ENCODE measurements around the gene TEAD1.

The TEAD1 gene

GRCh38 chr11:12827369-12827768 is 153.1 kb downstream of the TEAD1 start:
- DNase-seq = no peak
- no peaks in the 10 kb centered on the region for H3K27me3 ChIP-seq
- H3K4me1 ChIP-seq = peaks cover 17% of the 10 kb centered on the region
- no peak overlapping the region for H3K4me3 ChIP-seq (ENCODE audit: low read depth, low read length)
- no peaks in the 10 kb centered on the region for H3K36me3 ChIP-seq
- no peak for TF ChIP-seq CTCF (IDR thresholded peaks at IDR 0.05; ENCODE audit: low read depth, low read length)
- H3K9me3 ChIP-seq = no peaks in the 10 kb centered on the region

- H3K4me1 ChIP-seq = peaks cover 15% of the 10 kb centered on the region
- DNase-seq = no peak
These were observed 153.9 kb downstream of the TEAD1 start for GRCh38 chr11:12827929-12828812.

GRCh38 chr11:12829131-12829530 is 154.9 kb downstream of the TEAD1 start:
- Histone ChIP-seq H3K36me3 (no peaks in the 10 kb centered on the region), H3K9me3 (no peaks in the 10 kb centered on the region), H3K27me3 (no peaks in the 10 kb centered on the region), H3K4me3 (ENCODE audit: low read depth, low read length) (no peak overlapping the region), H3K4me1 (peaks cover 6% of the 10 kb centered on the region)
- DNase-seq = no peak
- TF ChIP-seq CTCF (IDR thresholded peaks at IDR 0.05; ENCODE audit: low read depth, low read length) = no peak

More at GRCh38 chr11:12827929-12828812, 153.9 kb downstream of the TEAD1 start:
- Histone ChIP-seq H3K9me3 (no peaks in the 10 kb centered on the region), H3K27me3 (no peaks in the 10 kb centered on the region), H3K4me3 (ENCODE audit: low read depth, low read length) (peak overlapping the region; percentile 25), H3K36me3 (no peaks in the 10 kb centered on the region)
- no peak for TF ChIP-seq CTCF (IDR thresholded peaks at IDR 0.05; ENCODE audit: low read depth, low read length)

GRCh38 chr11:12829540-12830314 is 155.5 kb downstream of the TEAD1 start:
- H3K4me1 ChIP-seq = peaks cover 6% of the 10 kb centered on the region
- no peaks in the 10 kb centered on the region for H3K36me3 ChIP-seq
- DNase-seq = no peak
- no peaks in the 10 kb centered on the region for H3K9me3 ChIP-seq
- H3K27me3 ChIP-seq = no peaks in the 10 kb centered on the region
- H3K4me3 ChIP-seq (ENCODE audit: low read depth, low read length) = no peak overlapping the region
- TF ChIP-seq CTCF (IDR thresholded peaks at IDR 0.05; ENCODE audit: low read depth, low read length) = no peak

- no peaks in the 10 kb centered on the region for H3K9me3 ChIP-seq
- H3K36me3 ChIP-seq = no peaks in the 10 kb centered on the region
- peaks cover 6% of the 10 kb centered on the region for H3K4me1 ChIP-seq
- TF ChIP-seq CTCF (IDR thresholded peaks at IDR 0.05; ENCODE audit: low read depth, low read length) = no peak
- no peak for DNase-seq
- H3K4me3 ChIP-seq (ENCODE audit: low read depth, low read length) = no peak overlapping the region
- no peaks in the 10 kb centered on the region for H3K27me3 ChIP-seq
These were observed 157.4 kb downstream of the TEAD1 start for GRCh38 chr11:12831471-12832202.

All from BE2C (cell line).